Activated CD8-positive, alpha-beta T cell treated with anti-CD3 and anti-CD28 coated beads for 36 hours (primary cell): Measurements from ENCODE around the gene C7. TPM values are rescaled to one million over a fixed set of nuclear protein-coding genes. Genes with fewer than 3 reads are reported as not detected.
A peak's percentile ranks its signal among the peaks of the same experiment; 100 is the strongest.

Source experiments
- ATAC-seq: fragments of 200-7000 bp; cut with Tn5 transposase; one replicate; pipeline ENCODE4 v1.10.0; 2021; ENCODE audit warnings: mild to moderate bottlenecking, moderate library complexity
- CTCF ChIA-PET: fragments of 350-600 bp; sonication (Branson Sonifier 250); formaldehyde crosslinking; loops from one replicate; lab custom pipeline; 2021; ENCODE audit warnings: antibody characterized with exemption; lab: Charles Lee
- POLR2A ChIA-PET: fragments of 350-600 bp; sonication (Branson Sonifier 250); formaldehyde crosslinking; loops from one replicate; lab custom pipeline; 2021; ENCODE audit warnings: antibody characterized with exemption; lab: Charles Lee
- DNase-seq: peaks from one replicate; pipeline ENCODE4 v3.0.0-alpha.2; 2020
- H3K27ac Mint-ChIP-seq: one replicate; pipeline ENCODE4 v1.8.0; 2021; ENCODE audit warnings: mild to moderate bottlenecking, mixed read lengths
- H3K27me3 Mint-ChIP-seq: one replicate; pipeline ENCODE4 v1.8.0; 2021; ENCODE audit warnings: mixed read lengths
- H3K36me3 Mint-ChIP-seq: one replicate; pipeline ENCODE4 v1.8.0; 2021; ENCODE audit warnings: low read depth, mixed read lengths
- H3K4me1 Mint-ChIP-seq: one replicate; pipeline ENCODE4 v1.8.0; 2021; ENCODE audit warnings: low read depth, mixed read lengths
- H3K4me3 Mint-ChIP-seq: one replicate; pipeline ENCODE4 v1.8.0; 2021; ENCODE audit warnings: mild to moderate bottlenecking, moderate library complexity, mixed read lengths
- H3K9me3 Mint-ChIP-seq: one replicate; pipeline ENCODE4 v1.8.0; 2021; ENCODE audit warnings: mixed read lengths
- CTCF ChIP-seq: fragments of 200-600 bp; IDR thresholded peaks from one replicate; pipeline ENCODE4 v1.8.0; 2022; ENCODE audit warnings: antibody characterized with exemption, mild to moderate bottlenecking
- intact Hi-C: fragments of 100-400 bp; cut with micrococcal nuclease; formaldehyde crosslinking; loops from one replicate; pipeline ENCODE4 v1.10.0; 2022
- total RNA-seq, 2 experiments: library from RNA; stranded (reverse); gene quantifications; one replicate each; pipeline ENCODE4 v1.2.3, GENCODE V29; 2021

The C7 gene
- total RNA-seq, 2 experiments from 2014 or later = not detected

- DNase-seq (no peak), ATAC-seq (no peak)
- Mint-ChIP-seq H3K4me1 (no peaks in the 10 kb centered on the region), H3K9me3 (peaks cover 8% of the 10 kb centered on the region), H3K4me3 (no peak overlapping the region), H3K27ac (no peak overlapping the region), H3K36me3 (peaks cover 3% of the 10 kb centered on the region), H3K27me3 (peaks cover 5% of the 10 kb centered on the region)
- ChIA-PET CTCF (no interaction called here), POLR2A (no interaction called here)
- TF ChIP-seq CTCF = no peak
- intact Hi-C loops = no loop called here
Observed at GRCh38 chr5:40873286-40873880, 35.9 kb upstream of the C7 start.

GRCh38 chr5:40875958-40876357, 33.3 kb upstream of the C7 start:
- H3K4me3 Mint-ChIP-seq = no peak overlapping the region

GRCh38 chr5:40877371-40877988, 31.8 kb upstream of the C7 start:
- Mint-ChIP-seq H3K9me3 (peaks cover 8% of the 10 kb centered on the region), H3K4me3 (no peak overlapping the region), H3K27ac (no peak overlapping the region), H3K27me3 (peaks cover 4% of the 10 kb centered on the region), H3K4me1 (no peaks in the 10 kb centered on the region), H3K36me3 (peaks cover 3% of the 10 kb centered on the region)
- ATAC-seq (peak; percentile 27), DNase-seq (peak; percentile 12)
- no peak for TF ChIP-seq CTCF
- ChIA-PET POLR2A (no interaction called here), CTCF (no interaction called here)
- intact Hi-C loops = loop anchor here (5.0 kb wide), 1 partner anchor 125 kb away; no protein-coding TSS in a partner anchor

More at GRCh38 chr5:40875958-40876357, 33.3 kb upstream of the C7 start:
- Mint-ChIP-seq H3K9me3 (peaks cover 8% of the 10 kb centered on the region), H3K4me1 (no peaks in the 10 kb centered on the region), H3K27me3 (peaks cover 3% of the 10 kb centered on the region), H3K36me3 (peaks cover 3% of the 10 kb centered on the region), H3K27ac (no peak overlapping the region)
- ATAC-seq (no peak), DNase-seq (no peak)
- intact Hi-C loops = loop anchor here (5.0 kb wide), 1 partner anchor 124 kb away; no protein-coding TSS in a partner anchor
- no peak for TF ChIP-seq CTCF
- CTCF ChIA-PET = no interaction called here
- POLR2A ChIA-PET = no interaction called here

- H3K36me3 Mint-ChIP-seq = peaks cover 3% of the 10 kb centered on the region
Observed at GRCh38 chr5:40879163-40879942, 29.9 kb upstream of the C7 start.

More at GRCh38 chr5:40879163-40879942, 29.9 kb upstream of the C7 start:
- Mint-ChIP-seq H3K27ac (no peak overlapping the region), H3K4me1 (no peaks in the 10 kb centered on the region), H3K27me3 (peaks cover 3% of the 10 kb centered on the region), H3K4me3 (no peak overlapping the region), H3K9me3 (peaks cover 8% of the 10 kb centered on the region)
- peak; percentile 64 for ATAC-seq
- DNase-seq = no peak
- peak; percentile 79 for TF ChIP-seq CTCF
- intact Hi-C loops = loop anchor here (5.0 kb wide), 1 partner anchor 127 kb away; no protein-coding TSS in a partner anchor
- CTCF ChIA-PET = interaction anchor here (0.7 to 1.6 kb wide), 5 partner anchors 14 to 1165 kb away, joined by 3 to 4 read pairs (median 3); no protein-coding TSS in a partner anchor
- POLR2A ChIA-PET = interaction anchor here (0.8 kb wide), 1 partner anchor 32 kb away, joined by 3 read pairs; no protein-coding TSS in a partner anchor
